HCT116 (cell line): ENCODE results near the gene UCN. TPM values are rescaled to one million over a fixed set of nuclear protein-coding genes. Genes with fewer than 3 reads are reported as not detected.
"Not testable (repeated sequence)": the region's sequence is repeated elsewhere in the genome, so short reads cannot be mapped to it uniquely, and the experiment has no call there.

Source experiments
- ATAC-seq: fragments of 200-7000 bp; cut with Tn5 transposase; 2 replicates; pipeline ENCODE4 v1.9.1; 2020; ENCODE audit warnings: mild to moderate bottlenecking, moderate library complexity
- BruUV-seq: library from RNA; stranded (reverse); fragments of 400-500 nt; replicated peaks from 2 replicates; lab custom pipeline; 2021; lab: Mats Ljungman, UMichigan
- CTCF ChIA-PET: fragments of 300-600 bp; sonication (Branson Sonifier 250); formaldehyde crosslinking; loops from one replicate; lab custom pipeline; 2021; ENCODE audit warnings: antibody characterized with exemption; lab: Charles Lee
- POLR2A ChIA-PET: fragments of 300-600, 350-600 bp; sonication (Branson Sonifier 250); formaldehyde crosslinking; loops from one replicate; lab custom pipeline; 2021; ENCODE audit warnings: antibody characterized with exemption; lab: Charles Lee
- RAD21 ChIA-PET, 2 experiments: fragments of 300-600 bp; sonication (Branson Sonifier 250); formaldehyde crosslinking; loops; one replicate each; lab custom pipeline; 2023; ENCODE audit warnings: low total read pairs in 2 of 2; ENCODE audit not compliant: uncharacterized antibody in 2 of 2, unreplicated experiment in 2 of 2, low non-redundant PET in 1 of 2; lab: Charles Lee
- DNase-seq: peaks from one replicate; pipeline ENCODE4 v3.0.0-alpha.2; 2010; ENCODE audit warnings: low read depth, low spot score
- H2AFZ ChIP-seq: fragments of 200-600 bp; shearing (Covaris generic), sonication (generic); 2 replicates; pipeline ENCODE4 v1.6.1; 2017; ENCODE audit warnings: low read depth, mixed run types, mixed read lengths, antibody characterized with exemption, low read length; ENCODE audit not compliant: poor library complexity, severe bottlenecking
- H3K27ac ChIP-seq: 2 replicates; pipeline ENCODE4 v1.5.1; 2012; ENCODE audit warnings: low read depth, low read length
- H3K27me3 ChIP-seq: fragments of 200-600 bp; sonication (generic); 2 replicates; pipeline ENCODE4 v1.6.1; 2016; ENCODE audit warnings: mixed run types, low read length, mixed read lengths; ENCODE audit not compliant: insufficient read depth
- H3K36me3 ChIP-seq, 2 experiments: fragments of 200-500 bp in 1 of 2; fragments of 200-600 bp in 1 of 2; sonication (Bioruptor generic) in 1 of 2; sonication (generic) in 1 of 2; 2 replicates each; pipeline versions ENCODE4 v1.5.1 to v1.6.1; 2014 to 2016; ENCODE audit warnings: low read length in 2 of 2, inconsistent platforms in 1 of 2, mixed read lengths in 1 of 2, mixed run types in 1 of 2; ENCODE audit not compliant: insufficient read depth in 2 of 2, control insufficient read depth in 1 of 2
- H3K4me1 ChIP-seq, 2 experiments: fragments of 200-600 bp in 1 of 2; sonication (generic) in 1 of 2; 2 replicates each; pipeline versions ENCODE4 v1.5.1 to v1.6.1; 2012 to 2017; ENCODE audit warnings: low read length in 2 of 2, inconsistent platforms in 1 of 2, mild to moderate bottlenecking in 1 of 2, mixed read lengths in 1 of 2, mixed run types in 1 of 2, moderate library complexity in 1 of 2; ENCODE audit not compliant: insufficient read depth in 2 of 2, control insufficient read depth in 1 of 2
- H3K4me2 ChIP-seq: fragments of 200-600 bp; sonication (generic); 2 replicates; pipeline ENCODE4 v1.6.1; 2017; ENCODE audit warnings: mixed run types, low read length, mixed read lengths
- H3K4me3 ChIP-seq, 2 experiments: fragments of 200-600 bp in 1 of 2; sonication (generic) in 1 of 2; replicated peaks in 1 of 2; 2 replicates each; pipeline ENCODE4 v1.5.1; 2011 to 2016; ENCODE audit warnings: low read length in 2 of 2, control low read depth in 1 of 2, low read depth in 1 of 2, mild to moderate bottlenecking in 1 of 2, mixed read lengths in 1 of 2, mixed run types in 1 of 2
- H3K79me2 ChIP-seq: fragments of 200-600 bp; sonication (generic); 2 replicates; pipeline ENCODE4 v1.6.1; 2017; ENCODE audit warnings: mild to moderate bottlenecking, mixed run types, low read length, moderate library complexity, mixed read lengths; ENCODE audit not compliant: insufficient read depth
- H3K9ac ChIP-seq: fragments of 200-600 bp; sonication (generic); 2 replicates; pipeline ENCODE4 v1.6.1; 2016; ENCODE audit warnings: low read length, mixed read lengths
- H3K9me2 ChIP-seq: fragments of 200-600 bp; sonication (generic), shearing (Covaris generic); 2 replicates; pipeline ENCODE4 v1.6.1; 2017; ENCODE audit warnings: mixed run types, mild to moderate bottlenecking, moderate library complexity; ENCODE audit not compliant: insufficient read depth
- H3K9me3 ChIP-seq, 2 experiments: fragments of 200-500 bp in 1 of 2; fragments of 200-600 bp in 1 of 2; sonication (Bioruptor generic) in 1 of 2; sonication (generic) in 1 of 2; 2 replicates each; pipeline ENCODE4 v1.6.1; 2014 to 2017; ENCODE audit warnings: low read length in 2 of 2, mixed read lengths in 2 of 2, inconsistent platforms in 1 of 2, low read depth in 1 of 2, mild to moderate bottlenecking in 1 of 2, mixed run types in 1 of 2, moderate library complexity in 1 of 2; ENCODE audit not compliant: control insufficient read depth in 1 of 2, insufficient read depth in 1 of 2
- H4K20me1 ChIP-seq: fragments of 200-600 bp; sonication (generic), shearing (Covaris generic); 2 replicates; pipeline ENCODE4 v1.6.1; 2017; ENCODE audit warnings: mixed run types, mild to moderate bottlenecking, moderate library complexity; ENCODE audit not compliant: insufficient read depth
- CBX3 ChIP-seq: IDR thresholded peaks from 2 replicates; pipeline ENCODE4 v1.6.1; 2012; ENCODE audit warnings: low read depth
- CEBPB ChIP-seq: IDR thresholded peaks from 2 replicates; pipeline ENCODE4 v1.6.1; 2012; ENCODE audit warnings: low read depth
- EGR1 ChIP-seq: IDR thresholded peaks from 2 replicates; pipeline ENCODE4 v1.6.1; 2012; ENCODE audit warnings: low read depth
- ELF1 ChIP-seq: IDR thresholded peaks from 2 replicates; pipeline ENCODE4 v1.6.1; 2012; ENCODE audit warnings: low read depth, borderline replicate concordance
- POLR2AphosphoS5 ChIP-seq: IDR thresholded peaks from 2 replicates; pipeline ENCODE4 v1.6.1; 2011; ENCODE audit warnings: mild to moderate bottlenecking, low read depth, low read length, moderate library complexity
- RAD21 ChIP-seq: IDR thresholded peaks from 2 replicates; pipeline ENCODE4 v1.6.1; 2012; ENCODE audit warnings: low read depth, mild to moderate bottlenecking
- SIN3A ChIP-seq: IDR thresholded peaks from 2 replicates; pipeline ENCODE4 v1.6.1; 2012; ENCODE audit warnings: low read depth
- TCF7L2 ChIP-seq: IDR thresholded peaks from 2 replicates; pipeline ENCODE4 v1.7.0; 2011; ENCODE audit warnings: borderline replicate concordance, inconsistent platforms; ENCODE audit not compliant: insufficient read depth, insufficient read length; ENCODE audit errors: extremely low read depth
- YY1 ChIP-seq: IDR thresholded peaks from 2 replicates; pipeline ENCODE4 v1.6.1; 2011; ENCODE audit warnings: low read length, low read depth, moderate library complexity, mild to moderate bottlenecking; ENCODE audit not compliant: insufficient replicate concordance; ENCODE audit errors: extremely low read depth
- ZFX ChIP-seq: fragments of 450-650 bp; IDR thresholded peaks from 2 replicates; pipeline ENCODE4 v1.6.1; 2017
- intact Hi-C: fragments of 100-400 bp; cut with micrococcal nuclease; formaldehyde crosslinking; loops from 2 replicates; pipeline ENCODE4 v1.10.0; 2022
- total RNA-seq: library from RNA; stranded (reverse); gene quantifications from one replicate; pipeline ENCODE4 v1.2.1, GENCODE V29; 2021; ENCODE audit not compliant: unreplicated experiment
- TF ChIP-seq, protein P1 (sequence below): IDR thresholded peaks from 2 replicates; pipeline ENCODE4 v1.6.1; 2012
- TF ChIP-seq, protein P2 (sequence below), 3 experiments: fragments of 200-600 bp in 1 of 3; sonication (generic) in 1 of 3; IDR thresholded peaks in 2 of 3; conservative IDR thresholded peaks in 1 of 3; 2 replicates each; pipeline ENCODE4 v1.5.1; 2012 to 2017; ENCODE audit warnings: low read depth in 2 of 3, low read length in 2 of 3, antibody characterized with exemption in 1 of 3, borderline replicate concordance in 1 of 3, control low read depth in 1 of 3, mild to moderate bottlenecking in 1 of 3, mixed read lengths in 1 of 3, mixed run types in 1 of 3, moderate library complexity in 1 of 3; ENCODE audit not compliant: insufficient read depth in 1 of 3

UCN gene
- total RNA-seq, 1 experiment from 2014 or later = 8.0 TPM

DNA sequence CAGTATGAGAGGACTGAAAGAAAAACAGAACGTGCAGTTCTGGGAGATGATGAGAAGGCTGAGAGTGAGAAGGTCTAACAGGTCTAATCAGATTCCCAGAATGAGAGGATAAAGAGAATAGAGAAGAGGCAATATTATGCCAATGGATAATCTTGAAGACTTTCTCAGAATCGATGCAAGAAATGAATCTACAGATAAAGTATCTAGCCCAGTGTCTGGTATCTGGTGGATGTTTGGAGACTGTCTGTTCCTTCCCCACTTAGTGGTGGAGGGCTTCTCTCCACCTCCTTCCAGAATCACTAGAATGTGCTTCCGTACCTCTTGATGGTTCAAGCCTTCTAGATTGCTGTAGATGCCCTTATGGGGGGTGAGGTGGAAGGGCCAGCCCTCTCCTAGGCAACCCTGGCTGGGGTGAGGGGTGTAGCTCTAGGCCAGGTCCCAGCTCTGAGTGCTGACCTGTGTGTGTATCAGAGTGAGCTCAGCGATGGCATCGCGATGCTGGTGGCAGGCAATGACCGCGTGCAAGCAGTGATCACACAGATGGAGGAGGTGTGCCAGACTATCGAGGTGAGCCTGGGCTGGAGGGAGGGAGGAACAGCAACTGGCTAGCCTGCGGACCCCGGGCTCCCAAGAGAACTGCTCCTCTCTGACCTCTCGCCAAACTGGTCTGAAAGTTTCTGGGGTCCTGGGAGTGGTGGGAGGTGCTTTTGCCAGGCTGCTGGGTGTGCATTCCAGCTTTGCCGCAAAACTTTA lies 3.6 kb downstream of the UCN start (continued):
- TF ChIP-seq, protein P1, sequence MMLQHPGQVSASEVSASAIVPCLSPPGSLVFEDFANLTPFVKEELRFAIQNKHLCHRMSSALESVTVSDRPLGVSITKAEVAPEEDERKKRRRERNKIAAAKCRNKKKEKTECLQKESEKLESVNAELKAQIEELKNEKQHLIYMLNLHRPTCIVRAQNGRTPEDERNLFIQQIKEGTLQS = no peak
- no peak for TF ChIP-seq EGR1
- no peak for TF ChIP-seq POLR2AphosphoS5
- no peak for TF ChIP-seq ELF1

DNA sequence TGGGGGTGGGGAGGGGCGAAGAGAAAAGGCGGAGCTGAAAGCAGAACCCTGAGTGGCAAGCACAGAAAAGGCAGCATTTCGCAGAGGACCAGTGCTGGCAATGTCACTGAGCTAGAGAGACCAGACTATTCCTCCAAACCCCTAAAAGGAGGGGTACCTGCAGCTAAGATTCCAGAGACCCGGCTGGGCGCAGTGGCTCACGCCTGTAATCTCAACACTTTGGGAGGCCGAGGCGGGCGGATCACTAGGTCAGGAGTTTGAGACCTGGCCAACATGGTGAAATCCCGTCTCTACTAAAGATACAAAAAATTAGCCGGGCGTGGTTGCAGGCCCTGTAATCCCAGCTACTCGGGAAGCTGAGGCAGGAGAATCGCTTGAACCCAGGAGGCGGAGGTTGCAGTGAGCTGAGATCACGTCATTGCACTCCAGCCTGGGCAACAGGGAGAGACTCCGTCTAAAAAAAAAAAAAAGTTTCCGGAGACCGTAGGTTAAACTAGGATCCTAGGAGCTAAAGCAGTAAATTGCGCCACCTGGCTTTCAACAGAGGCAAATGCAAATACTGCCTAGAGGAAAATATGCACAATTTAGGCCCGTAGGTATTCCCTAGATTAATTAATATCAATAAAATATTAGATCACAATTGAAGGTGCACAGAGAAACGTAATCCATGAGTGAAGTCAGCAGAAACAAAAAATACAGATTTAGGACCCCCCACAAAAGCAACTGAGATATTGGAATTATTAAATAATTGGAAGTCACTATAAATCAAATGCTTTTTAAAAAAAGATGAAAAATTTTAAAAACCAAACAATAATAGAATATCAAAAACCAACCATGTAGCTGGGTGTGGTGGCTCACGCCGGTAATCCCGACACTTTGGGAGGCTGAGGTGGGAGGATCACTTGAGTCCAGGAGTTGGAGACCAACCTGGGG lies 4.9 kb downstream of the UCN start:
- Histone ChIP-seq H4K20me1 (no peaks in the 10 kb centered on the region), H3K9me3 (no peaks in the 10 kb centered on the region), H3K27ac (no peak overlapping the region; the same call in 1 of the 2 replicates), H3K4me1 (peaks cover 0 to 8% of the 10 kb centered on the region in 2 experiments; a peak in 3 of 4 replicates), H3K27me3 (no peaks in the 10 kb centered on the region), H3K4me2 (peak overlapping the region; percentile 84), H2AFZ (peak overlapping the region; percentile 75), H3K9ac (peak overlapping the region; percentile 52; the same call in 1 of the 2 replicates), H3K79me2 (no peaks in the 10 kb centered on the region), H3K4me3 (peak overlapping the region; percentile 38 to 51), H3K36me3 (no peaks in the 10 kb centered on the region), H3K9me2 (no peaks in the 10 kb centered on the region)
- no peak for TF ChIP-seq YY1
- peak; percentile 26; the same call in 1 of the 2 replicates for TF ChIP-seq POLR2AphosphoS5
- peak; percentile 30; the same call in 1 of the 2 replicates for TF ChIP-seq CBX3
- no peak for TF ChIP-seq CEBPB
- TF ChIP-seq, protein P2, sequence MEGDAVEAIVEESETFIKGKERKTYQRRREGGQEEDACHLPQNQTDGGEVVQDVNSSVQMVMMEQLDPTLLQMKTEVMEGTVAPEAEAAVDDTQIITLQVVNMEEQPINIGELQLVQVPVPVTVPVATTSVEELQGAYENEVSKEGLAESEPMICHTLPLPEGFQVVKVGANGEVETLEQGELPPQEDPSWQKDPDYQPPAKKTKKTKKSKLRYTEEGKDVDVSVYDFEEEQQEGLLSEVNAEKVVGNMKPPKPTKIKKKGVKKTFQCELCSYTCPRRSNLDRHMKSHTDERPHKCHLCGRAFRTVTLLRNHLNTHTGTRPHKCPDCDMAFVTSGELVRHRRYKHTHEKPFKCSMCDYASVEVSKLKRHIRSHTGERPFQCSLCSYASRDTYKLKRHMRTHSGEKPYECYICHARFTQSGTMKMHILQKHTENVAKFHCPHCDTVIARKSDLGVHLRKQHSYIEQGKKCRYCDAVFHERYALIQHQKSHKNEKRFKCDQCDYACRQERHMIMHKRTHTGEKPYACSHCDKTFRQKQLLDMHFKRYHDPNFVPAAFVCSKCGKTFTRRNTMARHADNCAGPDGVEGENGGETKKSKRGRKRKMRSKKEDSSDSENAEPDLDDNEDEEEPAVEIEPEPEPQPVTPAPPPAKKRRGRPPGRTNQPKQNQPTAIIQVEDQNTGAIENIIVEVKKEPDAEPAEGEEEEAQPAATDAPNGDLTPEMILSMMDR (IDR thresholded peaks at IDR 0.05 in 2 of 3, conservative IDR thresholded peaks at IDR 0.05 in 1 of 3; ENCODE audit: borderline replicate concordance in 1 of 3, insufficient read depth in 1 of 3, low read depth in 2 of 3, low read length in 2 of 3) = peak; percentile 73 to 93 (median 81)
- TF ChIP-seq SIN3A = no peak
- TF ChIP-seq RAD21 = peak; percentile 86
- no peak for TF ChIP-seq TCF7L2
- TF ChIP-seq, protein P1 = no peak
- TF ChIP-seq ZFX = no peak
- intact Hi-C loops = loop anchor here (1.0 to 5.0 kb wide), 4 partner anchors 36 to 286 kb away; no protein-coding TSS in a partner anchor
- ATAC-seq = peak; percentile 83
- BruUV-seq = no TSS peak
- POLR2A ChIA-PET = interaction anchor here (0.8 to 1.5 kb wide), 3 partner anchors 10 to 252 kb away, joined by 5 to 10 read pairs (median 5); partner anchors contain the start of gene AGBL5
- CTCF ChIA-PET = interaction anchor here (0.6 to 3.5 kb wide), 27 partner anchors 8 to 457 kb away, joined by 3 to 39 read pairs (median 5); partner anchors contain the start of genes AGBL5, EIF2B4, MPV17 and PREB
- DNase-seq = peak; percentile 70
- RAD21 ChIA-PET = interaction anchor here (0.6 to 1.6 kb wide), 6 partner anchors 22 to 341 kb away, joined by 3 to 4 read pairs (median 3); partner anchors contain the start of genes EIF2B4 (in 1 of the 2), SLC30A3 (in 1 of the 2), SNX17 (in 1 of the 2) and TRIM54 (in 1 of the 2)

DNA sequence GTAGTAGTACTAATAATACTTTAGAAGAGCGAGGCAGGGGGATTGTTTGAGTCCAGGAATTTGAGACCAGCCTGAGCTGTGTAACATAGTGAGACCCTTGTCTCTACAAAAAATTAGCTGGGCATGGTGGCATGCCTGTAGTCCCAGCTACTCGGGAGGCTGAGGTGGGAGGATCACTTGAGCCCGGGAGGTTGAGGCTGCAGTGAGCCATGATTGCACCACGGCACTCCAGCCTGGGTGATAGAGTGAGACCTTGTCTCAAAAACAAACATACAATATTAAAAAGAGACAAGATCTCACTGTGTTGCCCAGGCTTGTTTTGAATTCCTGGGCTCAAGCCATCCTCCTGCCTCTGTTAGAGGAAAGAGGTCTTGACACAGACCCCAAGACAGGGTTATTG lies 7.6 kb downstream of the UCN start:
- H3K4me2 ChIP-seq, POLR2A ChIA-PET, H3K9me2 ChIP-seq, H4K20me1 ChIP-seq, H3K4me3 ChIP-seq, H3K27ac ChIP-seq, H3K9ac ChIP-seq, RAD21 ChIA-PET, H3K4me1 ChIP-seq, H3K36me3 ChIP-seq, BruUV-seq, H3K79me2 ChIP-seq, H2AFZ ChIP-seq, H3K27me3 ChIP-seq, DNase-seq, H3K9me3 ChIP-seq, ATAC-seq: not testable (repeated sequence)
- CTCF ChIA-PET = interaction anchor here (3.5 kb wide), 1 partner anchor 21 kb away, joined by 19 read pairs; no protein-coding TSS in a partner anchor
- intact Hi-C loops = loop anchor here (5.0 kb wide), 1 partner anchor 33 kb away; no protein-coding TSS in a partner anchor
